ENCODE measurements around the gene OR7G2.
"Not testable (repeated sequence)": the region's sequence is repeated elsewhere in the genome, so short reads cannot be mapped to it uniquely, and the experiment has no call there.

The OR7G2 gene

GRCh38 chr19:9071720-9072119, 35.6 kb downstream of the OR7G2 start:
- not testable (repeated sequence) for DNase-seq

GRCh38 chr19:9070066-9070465, 37.2 kb downstream of the OR7G2 start:
- no peak for DNase-seq

- no peak for DNase-seq
These were observed 41.7 kb downstream of the OR7G2 start for GRCh38 chr19:9065457-9066014.

DNA sequence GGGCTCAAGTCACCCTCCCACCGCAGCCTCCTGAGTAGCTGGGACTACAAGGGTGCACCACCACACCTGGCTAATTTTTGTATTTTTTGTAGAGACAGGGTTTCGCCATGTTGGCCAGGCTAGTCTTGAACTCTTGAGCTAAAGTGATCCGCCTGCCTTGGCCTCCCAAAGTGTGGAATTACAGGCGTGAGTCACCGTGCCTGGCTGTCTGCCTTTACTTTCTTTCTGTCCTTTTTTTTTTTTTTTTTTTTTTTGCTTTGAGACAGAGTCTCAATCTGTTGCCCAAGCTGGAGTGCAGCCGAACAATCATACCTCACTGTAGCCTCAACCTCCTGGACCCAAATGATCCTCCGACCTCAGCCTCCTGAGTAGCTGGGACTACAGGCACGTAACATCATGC, 45.4 kb downstream of the OR7G2 start:
- no peak for DNase-seq

DNA sequence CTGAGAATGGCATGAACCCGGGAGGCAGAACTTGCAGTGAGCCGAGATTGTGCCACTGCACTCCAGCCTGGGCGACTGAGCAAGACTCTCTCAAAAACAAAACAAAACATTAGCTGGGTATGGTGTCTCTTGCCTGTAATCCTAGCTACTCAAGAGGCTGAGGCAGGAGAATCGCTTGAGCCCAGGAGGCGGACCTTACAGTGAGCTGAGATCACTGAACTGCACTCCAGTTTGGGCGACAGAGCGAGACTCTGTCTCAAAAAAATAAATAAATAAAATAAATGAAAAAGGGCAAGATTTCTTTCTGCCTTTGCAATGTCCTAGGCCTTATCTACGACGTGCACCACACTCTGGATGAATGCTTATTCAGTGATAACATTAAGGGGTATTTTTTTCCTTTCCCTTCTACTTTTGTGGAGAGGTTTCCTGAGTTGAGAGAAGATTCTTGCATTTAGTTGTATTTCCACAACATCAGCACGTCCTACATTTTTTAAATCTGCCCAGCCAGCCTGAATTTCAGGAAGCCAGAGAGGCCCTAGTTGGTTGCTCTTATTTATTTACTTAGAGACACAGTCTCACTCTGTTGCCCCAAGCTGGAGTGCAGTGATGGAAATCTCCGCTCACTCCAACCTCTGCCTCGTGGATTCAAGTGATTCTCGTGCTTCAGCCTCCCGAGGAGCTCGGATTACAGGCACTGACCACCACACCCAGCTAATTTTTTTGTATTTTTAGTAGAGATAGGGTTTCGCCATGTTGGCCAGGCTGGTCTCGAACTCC, 46.5 kb downstream of the OR7G2 start:
- DNase-seq: no peak

GRCh38 chr19:9058905-9059667, 48.2 kb downstream of the OR7G2 start:
- peak; percentile 41 for DNase-seq

- no peak for DNase-seq
These were observed 49.6 kb downstream of the OR7G2 start for GRCh38 chr19:9057505-9058258.

DNA sequence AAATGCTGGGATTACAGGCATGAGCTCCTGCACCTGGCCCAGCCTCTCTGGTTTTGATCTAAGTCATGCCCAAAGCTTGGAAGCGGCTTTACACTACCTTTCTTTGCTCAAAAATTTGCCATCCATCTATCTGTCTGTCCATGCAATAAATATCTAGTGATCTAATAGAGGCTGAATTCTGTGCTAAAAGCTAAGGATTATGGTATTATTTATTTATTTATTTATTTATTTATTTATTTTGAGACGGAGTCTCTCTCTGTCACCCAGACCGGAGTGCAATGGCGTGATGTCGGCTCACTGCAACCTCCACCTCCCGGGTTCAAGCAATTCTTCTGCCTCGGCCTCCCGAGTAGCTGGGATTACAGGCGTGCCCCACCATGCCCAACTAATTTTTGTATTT, 51.1 kb downstream of the OR7G2 start:
- DNase-seq: not testable (repeated sequence)

- DNase-seq: no peak
These were observed 52.5 kb downstream of the OR7G2 start for GRCh38 chr19:9054765-9055164.

GRCh38 chr19:9054207-9054606, 53.1 kb downstream of the OR7G2 start:
- no peak for DNase-seq

DNA sequence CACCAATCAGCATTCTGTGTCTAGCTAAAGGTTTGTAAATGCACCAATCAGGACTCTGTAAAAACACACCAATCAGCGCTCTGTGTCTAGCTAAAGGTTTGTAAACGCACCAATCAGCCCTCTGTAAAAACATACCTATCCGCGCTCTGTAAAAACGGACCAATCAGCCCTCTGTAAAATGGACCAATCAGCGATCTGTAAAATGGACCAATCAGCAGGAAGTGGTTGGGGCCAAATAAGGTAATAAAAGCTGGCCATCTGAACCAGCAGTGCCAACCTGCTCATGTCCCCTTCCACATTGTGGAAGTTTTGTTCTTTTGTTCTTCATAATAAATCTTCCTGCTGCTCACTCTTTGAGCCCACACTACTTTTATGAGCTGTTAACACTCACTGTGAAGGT, 53.6 kb downstream of the OR7G2 start:
- DNase-seq: not testable (repeated sequence)

- no peak for DNase-seq
These were observed 54.4 kb downstream of the OR7G2 start for GRCh38 chr19:9052894-9053293.

Measured in suppressor macrophage treated with lipopolysaccharide for 4 hours (primary cell).